Neutrophil (primary cell): ENCODE measurements around the gene MAPRE3.
"Not testable (repeated sequence)": the region's sequence is repeated elsewhere in the genome, so short reads cannot be mapped to it uniquely, and the experiment has no call there.

Experiments
- H3K27ac ChIP-seq: fragments of 200-600 bp; sonication (generic); 2 replicates; pipeline ENCODE4 v1.5.1; 2016; ENCODE audit warnings: mild to moderate bottlenecking, moderate library complexity
- H3K27me3 ChIP-seq: fragments of 200-600 bp; sonication (generic); 2 replicates; pipeline ENCODE4 v1.6.0; 2016; ENCODE audit warnings: mild to moderate bottlenecking
- H3K36me3 ChIP-seq: fragments of 200-600 bp; sonication (generic); 2 replicates; pipeline ENCODE4 v1.5.1; 2017
- H3K4me1 ChIP-seq, 2 experiments: fragments of 200-600 bp in 1 of 2; sonication (generic) in 1 of 2; 1 replicate in 1 of 2; 2 replicates in 1 of 2; pipeline versions ENCODE4 v1.5.1 to v1.6.1; 2013 to 2016; ENCODE audit warnings: low read depth in 1 of 2, low read length in 1 of 2, mild to moderate bottlenecking in 1 of 2, moderate library complexity in 1 of 2; ENCODE audit not compliant: control insufficient read depth in 1 of 2, insufficient read depth in 1 of 2
- H3K4me3 ChIP-seq, 2 experiments: fragments of 200-600 bp in 1 of 2; sonication (generic) in 1 of 2; 1 replicate in 1 of 2; 2 replicates in 1 of 2; pipeline ENCODE4 v1.5.1; 2013 to 2016; ENCODE audit warnings: low read depth in 1 of 2, low read length in 1 of 2, mild to moderate bottlenecking in 1 of 2, moderate library complexity in 1 of 2
- H3K9me3 ChIP-seq: fragments of 200-600 bp; sonication (generic); 2 replicates; pipeline ENCODE4 v1.5.1; 2016
- CTCF ChIP-seq: fragments of 200-600 bp; sonication (generic); IDR thresholded peaks from 2 replicates; pipeline ENCODE4 v1.5.1; 2016; ENCODE audit warnings: antibody characterized with exemption

MAPRE3 gene

GRCh38 chr2:27071990-27072830 is 101.8 kb downstream of the MAPRE3 start:
- Histone ChIP-seq H3K27ac (peak overlapping the region; percentile 85), H3K4me1 (peaks cover 54 to 62% of the 10 kb centered on the region in 2 experiments), H3K9me3 (no peaks in the 10 kb centered on the region), H3K4me3 (peak overlapping the region; percentile 97 to 98), H3K36me3 (peaks cover 24% of the 10 kb centered on the region), H3K27me3 (no peaks in the 10 kb centered on the region)
- no peak for TF ChIP-seq CTCF

DNA sequence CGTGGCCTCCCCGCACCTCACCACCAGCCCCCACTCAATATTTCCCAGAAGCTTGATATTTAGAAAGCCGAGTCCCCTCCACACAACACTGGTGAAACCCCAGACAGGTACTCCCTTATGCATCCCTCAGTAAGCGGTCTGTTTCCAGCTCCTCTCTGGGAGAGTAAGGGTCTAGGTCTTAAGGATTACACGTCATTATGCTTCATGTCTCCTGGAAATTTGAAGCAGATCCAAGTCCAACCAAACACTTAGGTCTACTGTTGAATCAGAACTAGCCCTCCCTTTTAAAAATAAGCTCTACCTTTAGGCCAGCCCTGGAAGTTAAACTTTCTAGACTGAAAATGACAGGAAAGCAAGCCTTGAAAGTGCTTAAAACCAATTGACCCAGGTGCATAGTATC is 102.5 kb downstream of the MAPRE3 start:
- Histone ChIP-seq H3K27me3 (peaks cover under 1% of the 10 kb centered on the region), H3K4me3 (no peak overlapping the region), H3K9me3 (no peaks in the 10 kb centered on the region), H3K27ac (peak overlapping the region; percentile 85), H3K36me3 (peaks cover 16% of the 10 kb centered on the region), H3K4me1 (peaks cover 54 to 62% of the 10 kb centered on the region in 2 experiments)
- no peak for TF ChIP-seq CTCF

- H3K27ac ChIP-seq, result no peak overlapping the region
- peaks cover 60 to 67% of the 10 kb centered on the region in 2 experiments for H3K4me1 ChIP-seq
- peaks cover 9% of the 10 kb centered on the region for H3K27me3 ChIP-seq
- no peak overlapping the region for H3K4me3 ChIP-seq
- H3K9me3 ChIP-seq, result no peaks in the 10 kb centered on the region
- peaks cover 8% of the 10 kb centered on the region for H3K36me3 ChIP-seq
- TF ChIP-seq CTCF, result no peak
Observed at GRCh38 chr2:27073782-27074181, 103.3 kb downstream of the MAPRE3 start.

DNA sequence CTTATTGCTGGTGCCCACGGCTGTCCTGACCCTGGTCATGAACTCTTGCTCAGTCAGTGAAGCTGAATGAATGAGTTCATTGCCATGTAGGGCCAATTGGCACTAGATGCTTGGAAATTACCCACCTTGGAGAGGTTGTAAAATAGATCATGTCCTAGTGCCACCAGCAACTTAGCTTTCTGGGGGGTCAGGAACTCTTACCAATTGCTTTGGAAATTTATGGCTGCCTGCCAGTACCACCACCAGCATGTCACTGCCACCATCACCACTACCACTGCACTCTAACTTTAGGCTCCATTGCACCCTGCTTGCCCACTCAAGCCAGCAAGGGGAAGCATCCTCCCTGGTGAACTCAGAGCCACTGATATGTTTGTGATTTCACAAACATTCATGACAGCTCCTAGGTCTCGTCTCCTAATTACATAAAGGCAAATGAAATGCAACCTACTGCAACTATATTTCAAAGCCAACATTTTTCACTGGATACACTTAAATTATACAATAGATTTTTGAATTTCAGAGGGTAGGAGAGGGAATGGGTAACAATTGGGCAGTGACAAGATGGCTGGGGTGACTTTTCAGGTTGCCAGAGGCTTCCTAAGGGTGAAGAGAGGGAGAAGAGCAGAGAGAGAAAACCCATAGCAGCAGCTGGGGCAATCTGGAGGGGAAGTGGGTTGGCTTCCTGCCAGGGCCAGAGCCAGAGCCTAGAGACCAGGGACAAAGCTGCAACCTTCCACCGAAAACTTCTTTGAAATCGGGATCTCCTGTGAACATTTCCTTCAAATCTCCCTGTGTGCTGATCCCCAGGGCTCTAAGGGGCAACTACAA is 104.5 kb downstream of the MAPRE3 start:
- Histone ChIP-seq H3K36me3 (no peaks in the 10 kb centered on the region), H3K27me3 (peaks cover 17% of the 10 kb centered on the region), H3K4me1 (peaks cover 65 to 77% of the 10 kb centered on the region in 2 experiments), H3K9me3 (no peaks in the 10 kb centered on the region), H3K4me3 (no peak overlapping the region), H3K27ac (peak overlapping the region; percentile 51)
- no peak for TF ChIP-seq CTCF

GRCh38 chr2:27075566-27075871 is 105.1 kb downstream of the MAPRE3 start:
- Histone ChIP-seq H3K27ac (peak overlapping the region; percentile 51), H3K27me3 (peaks cover 17% of the 10 kb centered on the region), H3K4me1 (peaks cover 62 to 77% of the 10 kb centered on the region in 2 experiments)
- H3K4me3 ChIP-seq, H3K9me3 ChIP-seq, H3K36me3 ChIP-seq: not testable (repeated sequence)

- Histone ChIP-seq H3K27me3 (peaks cover 17% of the 10 kb centered on the region), H3K36me3 (no peaks in the 10 kb centered on the region), H3K9me3 (no peaks in the 10 kb centered on the region), H3K27ac (no peak overlapping the region), H3K4me3 (no peak overlapping the region), H3K4me1 (peaks cover 63 to 77% of the 10 kb centered on the region in 2 experiments)
- TF ChIP-seq CTCF, result no peak
Observed at GRCh38 chr2:27076323-27076722, 105.9 kb downstream of the MAPRE3 start.
